Measurements from ENCODE around the gene EVI5.
A peak's percentile ranks its signal among the peaks of the same experiment; 100 is the strongest.
"Not testable (repeated sequence)": the region's sequence is repeated elsewhere in the genome, so short reads cannot be mapped to it uniquely, and the experiment has no call there.

The EVI5 gene

DNA sequence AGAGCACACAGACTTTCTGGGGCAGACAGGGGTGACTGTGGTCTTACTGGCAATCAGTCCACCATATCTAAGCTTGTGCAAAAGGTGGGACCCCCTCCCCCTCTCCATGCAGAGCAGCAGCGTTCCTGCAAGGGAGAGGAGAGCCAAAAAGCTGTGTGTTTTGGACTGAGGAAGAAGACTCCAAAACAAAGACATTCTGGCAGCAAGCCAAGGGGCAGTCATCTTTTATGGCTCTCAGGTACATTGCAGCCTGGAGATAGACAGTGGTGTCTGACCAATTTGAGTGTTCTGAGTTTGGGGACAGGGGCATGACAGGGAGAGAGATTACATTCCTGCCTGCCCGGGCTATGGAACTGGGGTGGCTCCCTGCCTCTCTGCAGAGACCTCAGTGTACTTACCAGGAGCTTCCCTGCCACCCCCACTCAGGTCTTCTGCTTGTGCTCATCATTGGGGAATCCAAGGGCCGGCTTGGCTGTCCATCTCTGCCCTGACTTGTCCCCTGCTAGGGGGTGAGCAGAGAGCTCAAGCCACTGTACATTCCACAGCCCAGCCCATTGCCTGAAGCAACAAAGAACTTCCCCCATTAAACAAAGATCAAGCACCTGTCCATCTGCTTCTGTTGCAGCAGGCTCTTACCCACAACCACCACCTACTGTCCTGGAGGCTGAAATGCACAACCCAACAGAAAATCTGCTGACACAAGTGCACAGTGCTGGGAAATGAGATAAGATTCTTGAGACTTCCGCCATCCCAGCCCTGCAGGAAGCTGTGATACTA is 131.1 kb downstream of the EVI5 start:
- Histone ChIP-seq H2AFZ (ENCODE audit: low read depth, low read length) (peak overlapping the region; percentile 16; the same call in 1 of the 2 replicates), H3K27ac (ENCODE audit: low read length) (no peak overlapping the region), H3K4me3 (ENCODE audit: low read depth in 1 of 2, low read length in 2 of 2) (no peak overlapping the region), H3K79me2 (ENCODE audit: insufficient read depth, low read length) (no peaks in the 10 kb centered on the region), H3K4me1 (ENCODE audit: insufficient read depth, low read length) (no peaks in the 10 kb centered on the region), H3K4me2 (ENCODE audit: insufficient read depth, low read length) (no peak overlapping the region), H3K27me3 (ENCODE audit: insufficient read depth, low read length, poor library complexity) (no peaks in the 10 kb centered on the region), H3K36me3 (ENCODE audit: insufficient read depth, low read length) (no peaks in the 10 kb centered on the region), H4K20me1 (ENCODE audit: insufficient read depth, low read length) (no peaks in the 10 kb centered on the region), H3K9ac (ENCODE audit: low read depth, low read length) (no peak overlapping the region), H3K9me3 (ENCODE audit: insufficient read depth, low read length, severe bottlenecking) (peaks cover 27% of the 10 kb centered on the region)
- TF ChIP-seq, protein P1, sequence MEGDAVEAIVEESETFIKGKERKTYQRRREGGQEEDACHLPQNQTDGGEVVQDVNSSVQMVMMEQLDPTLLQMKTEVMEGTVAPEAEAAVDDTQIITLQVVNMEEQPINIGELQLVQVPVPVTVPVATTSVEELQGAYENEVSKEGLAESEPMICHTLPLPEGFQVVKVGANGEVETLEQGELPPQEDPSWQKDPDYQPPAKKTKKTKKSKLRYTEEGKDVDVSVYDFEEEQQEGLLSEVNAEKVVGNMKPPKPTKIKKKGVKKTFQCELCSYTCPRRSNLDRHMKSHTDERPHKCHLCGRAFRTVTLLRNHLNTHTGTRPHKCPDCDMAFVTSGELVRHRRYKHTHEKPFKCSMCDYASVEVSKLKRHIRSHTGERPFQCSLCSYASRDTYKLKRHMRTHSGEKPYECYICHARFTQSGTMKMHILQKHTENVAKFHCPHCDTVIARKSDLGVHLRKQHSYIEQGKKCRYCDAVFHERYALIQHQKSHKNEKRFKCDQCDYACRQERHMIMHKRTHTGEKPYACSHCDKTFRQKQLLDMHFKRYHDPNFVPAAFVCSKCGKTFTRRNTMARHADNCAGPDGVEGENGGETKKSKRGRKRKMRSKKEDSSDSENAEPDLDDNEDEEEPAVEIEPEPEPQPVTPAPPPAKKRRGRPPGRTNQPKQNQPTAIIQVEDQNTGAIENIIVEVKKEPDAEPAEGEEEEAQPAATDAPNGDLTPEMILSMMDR (IDR thresholded peaks at IDR 0.05; ENCODE audit: borderline replicate concordance, extremely low read depth, low read length, poor library complexity, severe bottlenecking) = no peak
- no peak for TF ChIP-seq EZH2 (IDR thresholded peaks at IDR 0.05; ENCODE audit: borderline replicate concordance, low read depth, low read length, severe bottlenecking)
- DNase-seq (no peak), ATAC-seq (ENCODE audit: insufficient read depth, low read depth) (no peak)

DNA sequence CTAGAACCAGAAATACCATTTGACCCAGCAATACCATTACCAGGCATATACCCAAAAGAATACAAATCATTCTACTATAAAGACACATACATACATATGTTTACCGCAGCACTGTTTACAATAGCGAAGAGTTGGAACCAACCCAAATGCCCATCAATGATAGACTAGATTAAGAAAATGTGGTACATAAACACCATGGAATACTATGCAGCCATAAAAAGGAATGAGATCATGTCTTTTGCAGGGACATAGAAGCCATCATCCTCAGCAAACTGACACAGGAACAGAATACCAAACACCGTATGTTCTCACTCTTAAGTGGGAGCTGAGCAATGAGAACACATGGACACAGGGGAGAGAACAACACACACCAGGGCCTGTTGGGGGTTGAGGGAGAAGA is 144.2 kb downstream of the EVI5 start:
- H3K9me3 ChIP-seq (ENCODE audit: insufficient read depth, low read length, severe bottlenecking); H3K36me3 ChIP-seq (ENCODE audit: insufficient read depth, low read length); H3K4me2 ChIP-seq (ENCODE audit: insufficient read depth, low read length); H4K20me1 ChIP-seq (ENCODE audit: insufficient read depth, low read length); H3K9ac ChIP-seq (ENCODE audit: low read depth, low read length); H3K4me3 ChIP-seq (ENCODE audit: low read depth in 1 of 2, low read length in 2 of 2); H3K4me1 ChIP-seq (ENCODE audit: insufficient read depth, low read length); H3K27me3 ChIP-seq (ENCODE audit: insufficient read depth, low read length, poor library complexity); H3K79me2 ChIP-seq (ENCODE audit: insufficient read depth, low read length); DNase-seq; H2AFZ ChIP-seq (ENCODE audit: low read depth, low read length); ATAC-seq (ENCODE audit: insufficient read depth, low read depth); H3K27ac ChIP-seq (ENCODE audit: low read length): not testable (repeated sequence)

DNA sequence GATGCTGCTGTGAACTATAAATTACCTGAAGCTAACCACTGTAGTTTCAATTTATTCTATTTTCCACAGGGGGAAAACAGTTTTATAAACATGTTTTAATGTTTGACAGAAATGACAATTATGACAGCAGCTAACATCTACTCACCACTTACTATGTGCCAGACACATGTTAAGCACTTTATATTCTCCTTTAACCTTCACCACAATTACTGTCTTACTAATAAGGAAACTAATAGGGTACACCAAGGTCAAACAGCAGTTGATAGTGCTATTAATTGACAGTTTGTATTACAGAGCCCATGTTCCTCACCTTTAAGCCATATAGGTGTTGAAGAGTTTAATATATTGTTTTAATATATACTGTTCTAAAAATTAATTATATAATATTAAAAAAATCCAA is 146.4 kb downstream of the EVI5 start:
- ATAC-seq (ENCODE audit: insufficient read depth, low read depth) = no peak

DNA sequence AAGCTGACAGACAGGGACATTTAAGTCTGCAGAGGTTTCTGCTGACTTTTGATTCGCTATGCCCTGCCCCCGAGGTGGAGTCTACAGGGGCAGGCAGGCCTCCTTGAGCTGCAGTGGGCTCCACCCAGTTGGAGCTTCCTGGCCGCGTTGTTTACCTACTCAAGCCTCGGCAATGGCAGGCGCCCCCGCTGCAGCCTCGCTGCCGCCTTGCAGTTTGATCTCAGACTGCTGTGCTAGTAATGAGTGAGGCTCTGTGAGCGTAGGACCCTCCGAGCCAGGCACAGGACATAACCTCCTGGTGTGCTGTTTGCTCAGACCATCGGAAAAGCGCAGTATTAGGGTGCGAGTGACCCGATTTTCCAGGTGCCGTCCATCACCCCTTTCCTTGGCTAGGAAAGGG is 149.7 kb downstream of the EVI5 start:
- H2AFZ ChIP-seq (ENCODE audit: low read depth, low read length); H3K4me3 ChIP-seq (ENCODE audit: low read depth in 1 of 2, low read length in 2 of 2); H3K79me2 ChIP-seq (ENCODE audit: insufficient read depth, low read length); H3K9ac ChIP-seq (ENCODE audit: low read depth, low read length); DNase-seq; H4K20me1 ChIP-seq (ENCODE audit: insufficient read depth, low read length); ATAC-seq (ENCODE audit: insufficient read depth, low read depth); H3K4me1 ChIP-seq (ENCODE audit: insufficient read depth, low read length); H3K9me3 ChIP-seq (ENCODE audit: insufficient read depth, low read length, severe bottlenecking); H3K36me3 ChIP-seq (ENCODE audit: insufficient read depth, low read length); H3K27ac ChIP-seq (ENCODE audit: low read length); H3K27me3 ChIP-seq (ENCODE audit: insufficient read depth, low read length, poor library complexity); H3K4me2 ChIP-seq (ENCODE audit: insufficient read depth, low read length): not testable (repeated sequence)

More for the DNA sequence above, 146.4 kb downstream of the EVI5 start:
- Histone ChIP-seq H3K4me3 (ENCODE audit: low read depth in 1 of 2, low read length in 2 of 2) (no peak overlapping the region), H3K27me3 (ENCODE audit: insufficient read depth, low read length, poor library complexity) (peaks cover 3% of the 10 kb centered on the region), H4K20me1 (ENCODE audit: insufficient read depth, low read length) (no peaks in the 10 kb centered on the region), H2AFZ (ENCODE audit: low read depth, low read length) (no peak overlapping the region), H3K4me2 (ENCODE audit: insufficient read depth, low read length) (no peak overlapping the region), H3K9me3 (ENCODE audit: insufficient read depth, low read length, severe bottlenecking) (no peaks in the 10 kb centered on the region), H3K27ac (ENCODE audit: low read length) (no peak overlapping the region), H3K9ac (ENCODE audit: low read depth, low read length) (no peak overlapping the region), H3K36me3 (ENCODE audit: insufficient read depth, low read length) (no peaks in the 10 kb centered on the region), H3K79me2 (ENCODE audit: insufficient read depth, low read length) (no peaks in the 10 kb centered on the region), H3K4me1 (ENCODE audit: insufficient read depth, low read length) (no peaks in the 10 kb centered on the region)
- TF ChIP-seq, protein P1 (IDR thresholded peaks at IDR 0.05; ENCODE audit: borderline replicate concordance, extremely low read depth, low read length, poor library complexity, severe bottlenecking) = no peak
- TF ChIP-seq EZH2 (IDR thresholded peaks at IDR 0.05; ENCODE audit: borderline replicate concordance, low read depth, low read length, severe bottlenecking) = no peak
- no peak for DNase-seq

Data from DND-41 (cell line).